ENCODE data around the gene KLF9. TPM values are rescaled to one million over a fixed set of nuclear protein-coding genes. Genes with fewer than 3 reads are reported as not detected.

The KLF9 gene
- total RNA-seq: 10 to 100 TPM in 5 of 6 experiments, 1 to 10 TPM in 1; 8.7 to 74.7 (median 32.3) TPM
- long read RNA-seq, partial matches to known transcripts: 0 of 3 reads
- long read RNA-seq, other reads (novel, unspliced or antisense): 3 of 3 reads

GRCh38 chr9:70413799-70414775 lies at the start of gene KLF9:
Gene KLF9 (minus strand): TSS chr9:70414657. CDS start chr9:70413363, 1,294 bp downstream.
- H3K4me1 ChIP-seq: peaks cover 0 to 50% (median 14%) of the 10 kb centered on the region in 4 donors
- ATAC-seq (peak; percentile 60 to 73 (median 66)), DNase-seq (peak; percentile 92 to 96 (median 96))
- WGBS (ENCODE audit: insufficient coverage, low coverage, low lambda C conversion rate, missing lambda C conversion rate): under 1% methylated on average over 35 of the region's 48 CpGs
- peak within 1 kb of the TSS; percentile 98 to 100 (median 100) for H3K27ac ChIP-seq
- no peaks in the 10 kb centered on the region for H3K9me3 ChIP-seq
- intact Hi-C loops (cut with DNase I): no loop called here
- H3K27me3 ChIP-seq: no peaks in the 10 kb centered on the region
- H3K36me3 ChIP-seq: no peaks in the 10 kb centered on the region
- H3K4me3 ChIP-seq: peak within 1 kb of the TSS; percentile 57 to 86 (median 72)
- TF ChIP-seq POLR2A (IDR thresholded peaks at IDR 0.05) (peak; percentile 99), CTCF (IDR thresholded peaks at IDR 0.05) (no peak)

- no peak for DNase-seq
- TF ChIP-seq POLR2A (IDR thresholded peaks at IDR 0.05) (no peak), CTCF (IDR thresholded peaks at IDR 0.05) (no peak)
- Histone ChIP-seq H3K4me1 (no peaks in the 10 kb centered on the region), H3K27me3 (no peaks in the 10 kb centered on the region), H3K4me3 (no peak overlapping the region), H3K9me3 (no peaks in the 10 kb centered on the region), H3K36me3 (no peaks in the 10 kb centered on the region), H3K27ac (no peak overlapping the region)
- intact Hi-C loops (cut with DNase I): no loop called here
- no peak for ATAC-seq
- WGBS (ENCODE audit: insufficient coverage, low coverage, low lambda C conversion rate, missing lambda C conversion rate): 71% methylated on average over 1 of the region's 2 CpGs
These were observed 49.4 kb upstream of the KLF9 start for GRCh38 chr9:70463877-70464276.

GRCh38 chr9:70462300-70462699 lies 47.8 kb upstream of the KLF9 start:
- intact Hi-C loops (cut with DNase I): no loop called here

GRCh38 chr9:70457235-70457634 lies 42.8 kb upstream of the KLF9 start:
- intact Hi-C loops (cut with DNase I): no loop called here

More at GRCh38 chr9:70462300-70462699, 47.8 kb upstream of the KLF9 start:
- Histone ChIP-seq H3K27me3 (no peaks in the 10 kb centered on the region), H3K4me3 (no peak overlapping the region), H3K27ac (no peak overlapping the region), H3K9me3 (no peaks in the 10 kb centered on the region), H3K36me3 (no peaks in the 10 kb centered on the region), H3K4me1 (no peaks in the 10 kb centered on the region)
- DNase-seq: no peak
- no peak for TF ChIP-seq CTCF (IDR thresholded peaks at IDR 0.05)
- TF ChIP-seq POLR2A (IDR thresholded peaks at IDR 0.05): no peak
- no peak for ATAC-seq

More at GRCh38 chr9:70457235-70457634, 42.8 kb upstream of the KLF9 start:
- Histone ChIP-seq H3K27me3 (no peaks in the 10 kb centered on the region), H3K36me3 (no peaks in the 10 kb centered on the region), H3K9me3 (no peaks in the 10 kb centered on the region), H3K4me1 (no peaks in the 10 kb centered on the region), H3K27ac (no peak overlapping the region), H3K4me3 (no peak overlapping the region)
- no peak for TF ChIP-seq POLR2A (IDR thresholded peaks at IDR 0.05)
- TF ChIP-seq CTCF (IDR thresholded peaks at IDR 0.05): no peak
- ATAC-seq (no peak), DNase-seq (no peak)
